Naive B cell (primary cell): ENCODE data around the gene TMEM200C. TPM values are rescaled to one million over a fixed set of nuclear protein-coding genes. Genes with fewer than 3 reads are reported as not detected.

Source experiments
- ATAC-seq, 2 donors: fragments of 150-1000 bp; cut with Tn5 transposase; 2 replicates each; pipeline ENCODE4 v1.10.0; 2021; ENCODE audit warnings: low read depth in 2 of 2, mild to moderate bottlenecking in 2 of 2, moderate library complexity in 2 of 2
- DNase-seq: peaks from one replicate; pipeline ENCODE4 v3.0.0; 2022
- H3K27ac Mint-ChIP-seq, 6 donors: one replicate each; pipeline ENCODE4 v1.8.0; 2020 to 2022; ENCODE audit warnings: mild to moderate bottlenecking in 6 of 6, mixed read lengths in 6 of 6, moderate library complexity in 5 of 6, inconsistent platforms in 2 of 6
- H3K27me3 Mint-ChIP-seq, 3 donors: one replicate each; pipeline ENCODE4 v1.8.0; 2021 to 2022; ENCODE audit warnings: mixed read lengths in 3 of 3, mild to moderate bottlenecking in 1 of 3
- H3K36me3 Mint-ChIP-seq, 2 donors: one replicate each; pipeline ENCODE4 v1.8.0; 2020 to 2022; ENCODE audit warnings: mixed read lengths in 2 of 2, inconsistent platforms in 1 of 2, mild to moderate bottlenecking in 1 of 2
- H3K4me1 Mint-ChIP-seq, 3 donors: one replicate each; pipeline ENCODE4 v1.8.0; 2020 to 2022; ENCODE audit warnings: mixed read lengths in 3 of 3, inconsistent platforms in 1 of 3, mild to moderate bottlenecking in 1 of 3, moderate library complexity in 1 of 3
- H3K4me3 Mint-ChIP-seq, 8 donors: one replicate each; pipeline ENCODE4 v1.8.0; 2020 to 2022; ENCODE audit warnings: mild to moderate bottlenecking in 8 of 8, mixed read lengths in 8 of 8, moderate library complexity in 8 of 8, inconsistent platforms in 2 of 8
- H3K9me3 Mint-ChIP-seq, 7 donors: one replicate each; pipeline ENCODE4 v1.8.0; 2020 to 2022; ENCODE audit warnings: mixed read lengths in 7 of 7, mild to moderate bottlenecking in 5 of 7, inconsistent platforms in 2 of 7, moderate library complexity in 1 of 7
- polyA plus RNA-seq, 6 donors: library from polyadenylated mRNA; unstranded; fragments of 300-500 nt; fragmentation: Illumina TruSeq; gene quantifications; one replicate each; pipeline ENCODE4 v1.2.3, GENCODE V29; 2021; ENCODE audit warnings: low read depth in 6 of 6

TMEM200C gene
- not detected for polyA plus RNA-seq

DNA sequence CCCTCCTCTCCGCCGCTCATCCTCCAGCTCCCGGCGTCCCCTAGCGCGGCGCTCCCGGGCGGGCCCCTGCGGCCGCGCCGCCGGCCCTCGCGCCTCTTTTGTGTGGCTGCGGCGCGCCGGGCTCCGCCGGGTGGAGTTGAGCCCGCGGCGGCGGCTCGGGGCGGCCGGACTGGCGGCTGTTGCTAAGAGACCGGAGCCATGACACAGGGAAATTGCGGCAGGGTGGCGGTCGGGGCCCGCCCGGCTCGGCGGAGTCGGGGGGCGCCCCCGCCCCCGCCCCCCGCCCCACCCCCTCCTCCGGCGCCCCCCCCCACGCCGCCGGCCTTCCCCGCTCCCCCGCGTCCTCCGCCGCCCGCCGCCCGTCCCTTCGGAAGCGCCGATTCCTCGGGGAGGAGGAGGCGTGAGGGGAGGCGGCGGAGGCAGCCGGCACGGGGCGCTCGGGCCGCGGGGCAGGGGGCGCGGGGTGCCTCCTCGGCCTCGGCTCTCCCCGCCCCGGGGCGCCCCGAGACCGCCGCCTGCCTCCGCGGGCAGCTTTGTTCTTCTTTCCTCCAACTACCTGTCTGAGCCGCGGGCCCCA is at the start of gene TMEM200C:
TSS of gene TMEM200C (minus strand) at position 224 of the 577 bp plus-strand sequence. CDS start 3,459 bp downstream, outside the sequence.
- no peak for ATAC-seq
- Mint-ChIP-seq H3K4me3 (peak within 1 kb of the TSS; percentile 60 to 85 (median 74)), H3K9me3 (peaks cover 0 to 2% (median 0%) of the 10 kb centered on the region in 7 donors), H3K27ac (peak within 1 kb of the TSS in 2 of 6 donors; percentile 38 to 62), H3K36me3 (no peaks in the 10 kb centered on the region), H3K4me1 (peaks cover 11 to 18% (median 15%) of the 10 kb centered on the region in 3 donors), H3K27me3 (peaks cover 72 to 84% (median 81%) of the 10 kb centered on the region in 3 donors)
- no peak for DNase-seq

DNA sequence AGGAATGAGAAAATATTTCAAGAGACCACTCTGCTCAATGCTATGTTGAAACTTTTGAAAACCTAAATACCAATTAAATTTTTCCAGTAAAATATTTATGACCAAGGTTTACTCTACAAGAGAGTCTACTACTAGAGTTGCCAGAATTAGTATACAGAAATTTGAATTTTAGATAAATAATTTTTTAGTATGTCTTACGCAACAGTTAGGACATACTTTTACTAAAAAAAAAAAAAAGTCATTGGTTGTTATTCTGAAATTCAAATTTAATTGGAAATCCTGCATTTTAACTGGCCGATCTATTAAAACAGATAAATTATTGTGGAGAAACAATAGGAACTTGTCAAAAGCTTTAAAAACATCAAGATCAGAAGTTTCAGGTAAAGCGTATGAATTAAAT is 49.1 kb upstream of the TMEM200C start:
- H3K27ac Mint-ChIP-seq, result no peak overlapping the region
- peaks cover 0 to 16% (median 13%) of the 10 kb centered on the region in 3 donors for H3K27me3 Mint-ChIP-seq
- no peaks in the 10 kb centered on the region for H3K9me3 Mint-ChIP-seq
- DNase-seq (no peak), ATAC-seq (no peak)
- H3K36me3 Mint-ChIP-seq, result no peaks in the 10 kb centered on the region
- no peaks in the 10 kb centered on the region for H3K4me1 Mint-ChIP-seq
- no peak overlapping the region for H3K4me3 Mint-ChIP-seq

DNA sequence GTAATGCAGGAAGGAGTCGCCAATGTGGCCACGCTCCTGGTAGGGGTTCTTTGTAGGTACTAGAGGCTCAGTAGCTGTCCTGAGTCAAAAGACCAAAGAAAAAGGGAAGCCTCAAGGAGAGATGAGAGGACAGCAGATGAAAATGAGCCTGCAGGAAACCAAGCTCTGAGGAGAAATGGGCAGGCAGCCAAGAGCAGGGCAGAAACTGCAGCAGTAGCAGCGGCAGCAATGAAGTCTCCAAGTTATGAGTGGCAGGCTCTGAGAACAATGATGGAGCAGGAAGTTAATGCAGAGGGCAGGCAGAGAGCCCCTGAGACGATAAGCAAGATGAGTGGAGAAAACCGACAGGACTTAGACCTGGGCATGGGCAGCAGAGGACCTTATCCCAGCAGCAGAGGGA is 48.2 kb upstream of the TMEM200C start:
- DNase-seq, result no peak
- Mint-ChIP-seq H3K36me3 (no peaks in the 10 kb centered on the region), H3K4me3 (peak overlapping the region in 1 of 8 donors; percentile 62), H3K27ac (no peak overlapping the region), H3K27me3 (peaks cover 0 to 16% (median 13%) of the 10 kb centered on the region in 3 donors), H3K4me1 (no peaks in the 10 kb centered on the region), H3K9me3 (no peaks in the 10 kb centered on the region)
- ATAC-seq, result no peak

DNA sequence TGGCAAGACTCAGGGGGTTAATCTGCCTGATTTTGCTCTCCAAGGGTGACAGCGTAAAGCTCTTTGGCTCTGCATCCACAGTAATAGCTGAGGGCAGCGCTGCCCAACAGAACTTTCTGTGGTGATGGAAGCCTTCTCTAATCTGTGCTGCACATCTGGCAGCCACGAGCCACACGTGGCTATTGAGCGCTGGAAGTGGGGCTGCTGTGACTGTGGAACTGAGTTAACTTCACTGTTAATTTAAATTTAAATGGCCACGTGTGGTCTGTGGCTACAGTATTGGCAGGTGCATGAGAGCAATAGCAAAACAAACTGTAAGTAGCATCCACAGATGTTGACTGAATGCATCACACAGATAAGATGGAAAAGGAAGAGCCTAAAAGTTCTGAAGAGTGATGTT is 47.3 kb upstream of the TMEM200C start:
- Mint-ChIP-seq H3K36me3 (no peaks in the 10 kb centered on the region), H3K9me3 (no peaks in the 10 kb centered on the region), H3K4me3 (no peak overlapping the region), H3K27me3 (peaks cover 0 to 21% (median 16%) of the 10 kb centered on the region in 3 donors), H3K27ac (no peak overlapping the region), H3K4me1 (no peaks in the 10 kb centered on the region)
- ATAC-seq (no peak), DNase-seq (no peak)

DNA sequence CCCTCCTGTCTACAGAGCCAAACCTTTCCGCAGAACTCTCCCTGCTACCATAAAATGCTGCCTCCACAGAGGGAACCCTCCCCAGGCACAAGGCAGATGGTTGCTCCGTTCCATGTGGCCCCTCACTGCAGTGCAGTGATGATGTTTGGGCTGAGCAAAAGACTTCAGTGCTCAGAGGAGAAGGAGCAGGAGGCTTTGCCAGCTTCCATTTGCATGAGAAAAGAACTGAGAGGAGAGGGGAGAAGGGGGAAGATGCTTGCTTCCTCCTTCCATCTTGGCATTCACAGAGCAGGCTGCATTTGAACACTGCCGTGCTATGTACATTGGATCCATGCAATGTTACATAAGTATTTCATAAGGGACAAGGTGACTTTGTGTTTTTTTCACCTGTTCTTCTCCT is 46.6 kb upstream of the TMEM200C start:
- H3K9me3 Mint-ChIP-seq, result no peaks in the 10 kb centered on the region

DNA sequence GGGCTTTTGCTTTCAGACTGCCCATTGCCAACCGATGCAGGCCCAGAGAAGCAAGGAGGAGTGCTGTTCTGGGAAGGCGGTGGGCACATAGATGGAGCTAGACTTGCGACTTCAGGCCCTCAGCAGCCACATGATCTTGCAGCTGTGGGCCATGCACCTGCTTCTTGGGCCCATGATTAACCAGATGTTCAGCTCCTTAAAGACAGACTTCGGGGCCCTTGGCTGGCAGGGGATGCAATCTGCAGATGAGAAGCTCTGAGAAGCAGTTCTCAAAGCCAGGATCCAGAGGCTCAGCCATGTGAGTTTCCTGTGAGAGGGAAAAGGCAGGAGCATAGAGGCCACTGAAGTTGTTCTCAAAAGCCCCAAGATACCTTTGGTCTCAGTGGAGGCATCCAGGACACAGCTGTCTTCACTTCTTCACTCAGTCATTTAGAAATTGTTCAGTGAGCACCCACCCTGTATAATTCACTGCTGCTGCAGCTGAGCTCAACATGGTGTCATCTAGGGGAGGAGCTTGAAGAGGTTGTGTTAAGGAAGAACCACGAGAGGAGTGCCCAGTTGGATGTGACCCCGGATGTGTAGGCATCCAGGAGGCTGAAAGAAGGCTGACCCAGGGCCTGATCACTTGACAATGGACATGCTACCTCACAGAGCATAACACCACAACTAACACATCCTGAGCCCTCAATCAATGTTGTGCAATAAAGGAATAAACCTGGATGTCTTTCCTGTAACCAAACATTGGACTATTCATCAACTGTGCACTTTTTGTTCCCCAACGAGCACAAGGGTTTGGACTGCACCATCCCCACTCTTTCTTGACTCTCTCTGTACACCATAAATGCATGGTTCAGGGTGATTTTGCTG is 44.7 kb upstream of the TMEM200C start:
- H3K9me3 Mint-ChIP-seq, result no peaks in the 10 kb centered on the region
- no peak overlapping the region for H3K4me3 Mint-ChIP-seq
- H3K27me3 Mint-ChIP-seq, result peaks cover 0 to 26% (median 21%) of the 10 kb centered on the region in 3 donors
- H3K4me1 Mint-ChIP-seq, result no peaks in the 10 kb centered on the region
- H3K27ac Mint-ChIP-seq, result no peak overlapping the region
- no peak for DNase-seq
- no peak for ATAC-seq
- no peaks in the 10 kb centered on the region for H3K36me3 Mint-ChIP-seq

More for the DNA sequence above, 46.6 kb upstream of the TMEM200C start:
- no peak overlapping the region for H3K4me3 Mint-ChIP-seq
- H3K27me3 Mint-ChIP-seq, result peaks cover 0 to 26% (median 21%) of the 10 kb centered on the region in 3 donors
- H3K36me3 Mint-ChIP-seq, result no peaks in the 10 kb centered on the region
- H3K4me1 Mint-ChIP-seq, result no peaks in the 10 kb centered on the region
- DNase-seq (no peak), ATAC-seq (no peak)
- H3K27ac Mint-ChIP-seq, result no peak overlapping the region

DNA sequence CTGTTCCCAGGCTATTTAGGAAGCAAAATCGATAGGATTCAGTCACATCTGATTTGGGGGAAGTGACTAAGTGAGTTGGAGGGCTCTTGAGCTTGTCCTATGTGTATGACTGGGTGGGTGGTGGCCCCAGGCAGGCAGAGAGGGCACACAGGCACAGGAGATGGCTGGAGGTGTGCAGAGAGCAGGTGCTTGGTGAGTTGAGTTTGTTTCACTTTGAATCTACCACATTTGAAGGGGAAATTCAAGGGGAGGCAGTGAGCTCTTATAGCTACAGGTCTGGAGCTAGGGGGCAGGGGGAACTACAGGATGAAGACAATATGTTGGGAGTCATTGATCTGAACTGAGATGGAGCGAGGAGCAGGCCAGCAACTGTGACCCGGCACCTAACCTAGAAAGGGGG is 42.5 kb upstream of the TMEM200C start:
- no peaks in the 10 kb centered on the region for H3K36me3 Mint-ChIP-seq
- H3K27ac Mint-ChIP-seq, result no peak overlapping the region
- ATAC-seq, result no peak
- no peak for DNase-seq
- H3K4me1 Mint-ChIP-seq, result no peaks in the 10 kb centered on the region
- peaks cover 0 to 5% (median 0%) of the 10 kb centered on the region in 7 donors for H3K9me3 Mint-ChIP-seq
- no peak overlapping the region for H3K4me3 Mint-ChIP-seq
- peaks cover 11 to 26% (median 24%) of the 10 kb centered on the region in 3 donors for H3K27me3 Mint-ChIP-seq

DNA sequence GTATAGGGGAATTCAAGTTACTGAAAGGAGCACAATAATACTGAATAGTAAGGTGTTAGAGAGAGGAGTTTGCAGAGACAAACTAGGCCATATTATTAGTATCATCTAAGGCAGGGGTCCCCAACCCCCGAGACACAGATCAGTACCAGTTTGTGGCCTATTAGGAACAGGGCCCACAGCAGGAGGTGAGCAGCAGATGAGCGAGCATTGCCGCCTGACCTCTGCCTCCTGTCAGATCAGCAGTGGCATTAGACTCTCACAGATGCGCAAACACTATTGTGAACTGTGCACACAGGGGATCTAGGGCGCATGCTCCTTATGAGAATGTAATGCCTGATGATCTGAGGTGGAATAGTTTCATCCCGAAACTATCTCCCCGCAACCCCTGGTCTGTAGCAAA is 41.8 kb upstream of the TMEM200C start:
- Mint-ChIP-seq H3K27ac (no peak overlapping the region), H3K9me3 (peaks cover 0 to 5% (median 0%) of the 10 kb centered on the region in 7 donors), H3K4me3 (no peak overlapping the region), H3K27me3 (peaks cover 15 to 24% (median 19%) of the 10 kb centered on the region in 3 donors), H3K36me3 (no peaks in the 10 kb centered on the region), H3K4me1 (no peaks in the 10 kb centered on the region)
- DNase-seq, result no peak
- ATAC-seq, result no peak

DNA sequence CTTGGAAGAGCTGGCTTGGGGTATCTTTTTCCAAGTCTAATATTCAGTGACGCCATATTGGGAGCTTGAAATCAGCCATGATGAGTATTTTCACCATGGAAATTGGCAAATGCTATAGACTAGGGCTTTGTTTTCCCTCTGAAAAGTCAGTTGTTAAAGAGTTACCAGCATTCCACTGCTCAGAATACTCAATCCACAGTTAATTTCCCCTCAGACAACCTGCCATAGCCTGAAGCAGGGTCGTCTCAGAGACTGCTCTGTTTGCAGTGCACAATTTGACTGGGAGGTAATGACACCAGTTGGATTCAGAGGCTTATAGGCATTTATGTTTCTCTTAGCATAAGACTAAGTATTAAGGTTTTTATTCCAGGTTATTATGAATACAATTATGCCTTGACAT is 35.5 kb upstream of the TMEM200C start:
- peaks cover 0 to 8% of the 10 kb centered on the region in 2 donors for H3K36me3 Mint-ChIP-seq
- no peak overlapping the region for H3K27ac Mint-ChIP-seq
- peaks cover 10 to 27% (median 14%) of the 10 kb centered on the region in 7 donors for H3K9me3 Mint-ChIP-seq
- no peak overlapping the region for H3K4me3 Mint-ChIP-seq
- no peak for ATAC-seq
- H3K4me1 Mint-ChIP-seq, result no peaks in the 10 kb centered on the region
- DNase-seq, result no peak
- H3K27me3 Mint-ChIP-seq, result peaks cover 11 to 27% (median 15%) of the 10 kb centered on the region in 3 donors

DNA sequence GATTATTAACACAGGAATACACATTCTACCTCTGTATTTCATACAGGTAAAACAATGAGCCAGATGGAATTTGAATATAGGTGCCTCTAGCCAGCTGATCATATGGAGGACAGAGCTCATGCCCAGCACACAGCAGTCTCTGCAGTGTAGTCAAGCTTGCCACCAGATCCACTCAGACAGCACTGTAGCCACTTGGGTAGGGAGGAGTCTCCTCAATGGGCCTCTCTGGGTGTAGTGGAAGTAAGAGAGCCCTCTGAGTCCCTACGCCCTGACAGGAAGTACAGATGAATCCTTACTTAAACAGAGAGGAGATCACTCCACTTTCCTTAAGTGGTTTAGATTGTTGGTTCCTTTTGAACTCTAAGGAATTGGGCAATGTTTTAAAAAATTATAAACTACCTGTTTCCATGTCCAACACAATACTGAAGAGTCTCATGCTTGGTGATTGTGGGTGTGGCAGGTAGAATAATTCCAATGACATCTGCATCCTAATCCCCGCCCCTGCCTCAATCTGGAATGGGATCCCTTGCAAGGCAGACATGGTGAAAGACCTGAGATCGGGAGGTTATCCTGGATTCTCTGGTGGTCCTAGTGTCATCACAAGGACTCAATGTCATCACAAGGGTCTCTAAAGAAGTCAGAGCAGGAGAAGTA is 23.0 kb upstream of the TMEM200C start:
- Mint-ChIP-seq H3K27ac (no peak overlapping the region), H3K27me3 (peaks cover 28 to 33% (median 28%) of the 10 kb centered on the region in 3 donors), H3K4me1 (no peaks in the 10 kb centered on the region), H3K36me3 (no peaks in the 10 kb centered on the region), H3K9me3 (peaks cover 0 to 3% (median 0%) of the 10 kb centered on the region in 7 donors), H3K4me3 (no peak overlapping the region)
- ATAC-seq, result no peak
- DNase-seq, result no peak

DNA sequence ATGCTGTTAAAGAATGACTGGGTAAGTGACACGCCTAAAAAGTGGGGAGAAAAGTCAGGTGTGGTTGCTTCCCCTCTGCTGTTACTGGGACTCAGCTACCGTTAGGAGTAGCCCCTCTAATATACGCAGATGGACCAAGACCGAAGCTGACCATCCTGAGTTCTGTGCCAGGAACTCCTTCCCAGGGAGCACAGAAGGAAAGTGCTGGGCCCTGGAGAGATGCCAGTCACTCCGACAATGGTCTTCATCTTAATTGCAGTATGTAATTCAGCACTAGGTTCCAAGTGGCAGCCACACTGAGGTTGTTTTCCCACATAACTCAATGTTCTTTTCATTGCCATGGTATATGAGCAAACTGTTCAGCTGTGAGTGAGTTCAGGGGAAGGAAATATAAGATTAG is 19.6 kb upstream of the TMEM200C start:
- no peak overlapping the region for H3K27ac Mint-ChIP-seq
- ATAC-seq, result no peak
- peaks cover 19 to 34% (median 19%) of the 10 kb centered on the region in 3 donors for H3K27me3 Mint-ChIP-seq
- H3K4me3 Mint-ChIP-seq, result no peak overlapping the region
- no peak for DNase-seq
- H3K4me1 Mint-ChIP-seq, result no peaks in the 10 kb centered on the region
- H3K9me3 Mint-ChIP-seq, result peaks cover 0 to 3% (median 0%) of the 10 kb centered on the region in 7 donors
- no peaks in the 10 kb centered on the region for H3K36me3 Mint-ChIP-seq

DNA sequence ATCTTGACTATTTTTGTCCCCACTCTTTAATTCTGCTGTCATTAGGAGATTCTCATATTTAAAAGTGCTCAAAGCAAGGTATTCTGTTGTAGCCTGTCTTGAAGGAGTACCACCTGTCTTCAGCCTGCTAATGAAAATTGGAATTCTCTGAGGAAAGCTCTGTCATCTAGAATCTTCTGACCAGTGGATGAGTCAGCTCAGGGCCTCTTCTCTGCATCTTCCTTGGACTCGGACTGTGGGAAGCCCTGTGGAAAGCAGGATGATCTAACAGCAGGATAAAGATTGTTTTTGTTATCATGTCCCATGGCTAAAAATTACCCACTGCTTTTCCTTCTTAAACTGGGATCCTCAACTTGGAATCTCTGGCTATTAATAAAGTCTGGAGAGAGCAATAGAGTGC is 18.7 kb upstream of the TMEM200C start:
- no peaks in the 10 kb centered on the region for H3K4me1 Mint-ChIP-seq
- H3K9me3 Mint-ChIP-seq, result peaks cover 0 to 3% (median 0%) of the 10 kb centered on the region in 7 donors
- no peaks in the 10 kb centered on the region for H3K36me3 Mint-ChIP-seq
- DNase-seq, result no peak
- ATAC-seq, result no peak
- H3K27me3 Mint-ChIP-seq, result peaks cover 14 to 28% (median 19%) of the 10 kb centered on the region in 3 donors
- H3K27ac Mint-ChIP-seq, result no peak overlapping the region
- peak overlapping the region in 1 of 8 donors; percentile 3 for H3K4me3 Mint-ChIP-seq

DNA sequence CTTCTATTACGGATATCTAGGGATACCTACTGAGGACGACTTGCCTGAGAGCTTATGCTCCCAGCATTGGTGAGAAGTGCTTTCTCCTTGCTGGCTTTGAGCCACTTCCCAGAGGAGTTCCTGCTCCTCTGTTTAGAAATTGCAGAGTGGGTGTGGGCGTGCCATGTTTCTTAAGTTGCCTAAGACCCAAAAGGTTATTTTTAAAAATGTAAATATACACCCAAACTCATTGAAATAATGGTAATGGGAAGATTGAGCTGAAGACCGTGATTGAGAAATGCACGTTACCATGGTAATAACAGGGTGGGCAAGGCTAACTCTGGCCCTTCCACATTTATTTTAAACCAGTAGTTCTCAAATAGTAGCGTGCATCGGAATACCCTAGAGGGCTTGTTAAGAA is 17.2 kb upstream of the TMEM200C start:
- Mint-ChIP-seq H3K36me3 (no peaks in the 10 kb centered on the region), H3K27me3 (peaks cover 8 to 25% (median 13%) of the 10 kb centered on the region in 3 donors), H3K27ac (no peak overlapping the region), H3K4me3 (no peak overlapping the region), H3K4me1 (no peaks in the 10 kb centered on the region), H3K9me3 (peaks cover 0 to under 1% (median 0%) of the 10 kb centered on the region in 7 donors)
- ATAC-seq, result no peak
- no peak for DNase-seq
